ENCODE data around the gene MBNL1.

GRCh38 chr3:152455989-152456388 is 187.3 kb downstream of the MBNL1 start:
- TF ChIP-seq CTCF (IDR thresholded peaks at IDR 0.05): no peak
- no peak for TF ChIP-seq POLR2A (IDR thresholded peaks at IDR 0.05)

Data from breast epithelium (tissue), 3 donors.